GM19438 (cell line): ENCODE results near the gene SPDEF.

Experiments used
- ATAC-seq: cut with Tn5 transposase; IDR thresholded peaks from one replicate; pipeline ENCODE4 v1.9.1; 2021; ENCODE audit warnings: low read depth; ENCODE audit not compliant: unreplicated experiment

SPDEF gene

DNA sequence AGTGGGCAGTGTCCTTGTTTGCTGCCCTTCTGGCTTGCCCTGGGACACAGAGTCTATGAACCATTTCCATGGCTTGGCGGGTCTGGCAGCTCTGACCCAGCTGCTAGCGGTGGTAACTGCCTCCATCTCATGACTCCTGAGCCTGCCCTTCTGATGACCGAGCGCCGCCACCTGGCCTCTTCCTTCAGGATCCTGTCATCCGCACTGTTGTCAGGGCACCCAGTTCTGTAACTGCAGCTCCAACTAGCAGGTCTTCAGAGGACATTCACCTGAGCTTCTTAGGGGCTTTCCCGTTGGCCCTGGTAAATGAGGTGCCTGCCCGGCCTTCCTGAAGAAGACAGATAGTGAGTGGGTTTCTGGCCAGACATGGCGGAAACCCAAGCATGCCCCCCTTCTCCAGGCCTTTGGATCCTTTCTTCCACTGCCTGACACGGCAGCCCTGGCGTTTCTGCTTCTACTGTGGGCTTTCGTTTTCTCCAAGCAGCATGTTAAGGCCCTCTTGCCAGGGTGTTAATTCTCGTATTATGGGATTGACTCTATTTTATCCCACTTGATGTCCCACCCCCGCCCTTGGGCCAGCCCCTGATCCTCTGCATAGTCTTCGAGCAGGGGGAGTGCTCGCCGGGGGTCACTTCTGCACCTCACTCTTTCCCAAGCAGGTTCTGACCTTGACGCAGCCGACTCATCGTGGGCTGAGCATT lies 65.6 kb downstream of the SPDEF start:
- no peak for ATAC-seq

DNA sequence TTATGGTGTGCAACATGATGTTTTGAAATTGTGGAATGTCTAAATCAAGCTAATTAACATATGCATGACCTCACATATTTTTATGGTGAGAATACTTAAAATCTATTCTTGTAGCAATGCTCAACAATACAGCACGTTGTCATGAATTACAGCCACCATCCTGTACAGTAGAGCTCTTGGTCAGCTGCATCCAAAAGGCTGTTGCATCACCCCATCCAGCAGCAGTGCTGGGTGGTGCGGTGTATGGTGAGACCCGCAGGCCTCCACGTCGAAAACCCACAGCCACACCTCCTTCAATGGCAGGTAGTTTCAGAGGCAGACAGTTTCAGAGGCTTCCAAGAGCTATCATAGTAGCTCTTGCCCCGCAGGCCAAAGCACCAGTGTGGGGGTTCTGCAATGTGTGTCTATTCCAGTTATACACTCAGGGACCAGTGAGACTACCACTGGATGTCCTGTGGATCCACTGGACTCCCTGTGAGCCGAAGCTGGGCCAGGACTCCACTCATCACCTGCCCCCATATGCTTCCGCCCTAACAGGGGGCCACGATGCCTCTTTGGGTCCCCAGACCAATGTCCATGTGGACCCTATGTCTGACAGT lies 66.8 kb downstream of the SPDEF start:
- ATAC-seq: no peak
